Right atrium auricular region (tissue), 2 donors: ENCODE results near the gene TWF1. TPM values are rescaled to one million over a fixed set of nuclear protein-coding genes. Genes with fewer than 3 reads are reported as not detected.
A peak's percentile ranks its signal among the peaks of the same experiment; 100 is the strongest.
"Not testable (repeated sequence)": the region's sequence is repeated elsewhere in the genome, so short reads cannot be mapped to it uniquely, and the experiment has no call there.

Experiments used
- DNase-seq: peaks from one replicate; pipeline ENCODE4 v3.0.0-alpha.2; 2019; ENCODE audit warnings: low spot score
- H3K27ac ChIP-seq, 2 donors: fragments of 200-600 bp; sonication (generic); 1 replicate in 1 of 2; 2 replicates in 1 of 2; pipeline ENCODE4 v1.5.1; 2016 to 2019
- H3K27me3 ChIP-seq, 2 donors: fragments of 200-600 bp; sonication (generic); one replicate each; pipeline versions ENCODE4 v1.5.1 to v1.6.0; 2017 to 2019
- H3K36me3 ChIP-seq: fragments of 200-600 bp; sonication (generic); one replicate; pipeline ENCODE4 v1.5.1; 2016
- H3K4me1 ChIP-seq, 2 donors: fragments of 200-600 bp; sonication (generic); one replicate each; pipeline versions ENCODE4 v1.5.1 to v1.6.0; 2017 to 2019
- H3K4me3 ChIP-seq, 2 donors: fragments of 200-600 bp; sonication (generic); 1 replicate in 1 of 2; 2 replicates in 1 of 2; pipeline ENCODE4 v1.5.1; 2017 to 2019; ENCODE audit warnings: mild to moderate bottlenecking in 1 of 2, moderate library complexity in 1 of 2
- H3K9me3 ChIP-seq, 2 donors: fragments of 200-600 bp; sonication (generic); one replicate each; pipeline ENCODE4 v1.5.1; 2019
- total RNA-seq, 2 donors: library from RNA; depleted of rRNA; stranded (reverse); fragments of >200 nt; gene quantifications; one replicate each; pipeline ENCODE4 v1.1.0, GENCODE V29; 2016
- TF ChIP-seq, protein P1 (sequence below), 2 donors: fragments of 200-600 bp; sonication (generic); IDR thresholded peaks; one replicate each; pipeline ENCODE4 v1.5.1; 2019; ENCODE audit warnings: antibody characterized with exemption in 2 of 2

TWF1 gene
- total RNA-seq: 10 to 100 TPM; 18.0 to 19.0 TPM

- peak within 1 kb of the TSS; percentile 94 to 96 for H3K27ac ChIP-seq
- H3K4me3 ChIP-seq: peak within 1 kb of the TSS; percentile 95 to 98
- TF ChIP-seq, protein P1, sequence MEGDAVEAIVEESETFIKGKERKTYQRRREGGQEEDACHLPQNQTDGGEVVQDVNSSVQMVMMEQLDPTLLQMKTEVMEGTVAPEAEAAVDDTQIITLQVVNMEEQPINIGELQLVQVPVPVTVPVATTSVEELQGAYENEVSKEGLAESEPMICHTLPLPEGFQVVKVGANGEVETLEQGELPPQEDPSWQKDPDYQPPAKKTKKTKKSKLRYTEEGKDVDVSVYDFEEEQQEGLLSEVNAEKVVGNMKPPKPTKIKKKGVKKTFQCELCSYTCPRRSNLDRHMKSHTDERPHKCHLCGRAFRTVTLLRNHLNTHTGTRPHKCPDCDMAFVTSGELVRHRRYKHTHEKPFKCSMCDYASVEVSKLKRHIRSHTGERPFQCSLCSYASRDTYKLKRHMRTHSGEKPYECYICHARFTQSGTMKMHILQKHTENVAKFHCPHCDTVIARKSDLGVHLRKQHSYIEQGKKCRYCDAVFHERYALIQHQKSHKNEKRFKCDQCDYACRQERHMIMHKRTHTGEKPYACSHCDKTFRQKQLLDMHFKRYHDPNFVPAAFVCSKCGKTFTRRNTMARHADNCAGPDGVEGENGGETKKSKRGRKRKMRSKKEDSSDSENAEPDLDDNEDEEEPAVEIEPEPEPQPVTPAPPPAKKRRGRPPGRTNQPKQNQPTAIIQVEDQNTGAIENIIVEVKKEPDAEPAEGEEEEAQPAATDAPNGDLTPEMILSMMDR (IDR thresholded peaks at IDR 0.05): peak in 1 of 2 donors; percentile 43
- peaks cover 11% of the 10 kb centered on the region for H3K36me3 ChIP-seq
- H3K9me3 ChIP-seq: no peaks in the 10 kb centered on the region
- H3K4me1 ChIP-seq: peaks cover 0 to 33% of the 10 kb centered on the region in 2 donors
- H3K27me3 ChIP-seq: no peaks in the 10 kb centered on the region
- peak; percentile 85 for DNase-seq
These were observed at the start of gene TWF1 for GRCh38 chr12:43805860-43806736. TSS of gene TWF1 (minus strand) at chr12:43806317. CDS start at chr12:43806245, 72 bp downstream.

GRCh38 chr12:43852744-43853143 lies 46.6 kb upstream of the TWF1 start:
- Histone ChIP-seq H3K4me3 (no peak overlapping the region), H3K9me3 (no peaks in the 10 kb centered on the region), H3K4me1 (peaks cover 0 to under 1% of the 10 kb centered on the region in 2 donors)

DNA sequence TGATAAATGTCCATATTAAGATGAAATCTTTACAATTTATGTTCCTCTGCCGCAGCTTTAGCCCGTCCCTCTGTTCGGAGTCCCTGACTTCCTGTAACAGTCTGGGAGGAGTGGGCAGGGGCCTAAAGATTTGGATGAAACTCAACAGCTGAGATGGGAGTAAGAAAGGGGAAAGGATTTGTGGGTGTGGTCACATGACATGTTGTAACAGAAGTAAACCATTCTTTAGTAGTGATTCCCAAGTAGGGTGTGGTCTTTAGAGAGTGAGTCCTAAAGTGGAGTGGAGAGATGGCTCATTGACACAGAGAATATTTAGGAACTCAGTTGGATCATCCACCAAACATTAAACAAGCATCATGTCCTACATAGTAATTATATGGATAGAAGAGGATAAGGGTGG lies 42.7 kb upstream of the TWF1 start:
- Histone ChIP-seq H3K4me1 (no peaks in the 10 kb centered on the region), H3K27ac (no peak overlapping the region), H3K27me3 (no peaks in the 10 kb centered on the region), H3K4me3 (no peak overlapping the region), H3K36me3 (peaks cover 9% of the 10 kb centered on the region), H3K9me3 (no peaks in the 10 kb centered on the region)
- TF ChIP-seq, protein P1 (IDR thresholded peaks at IDR 0.05): no peak
- DNase-seq: no peak

More at GRCh38 chr12:43852744-43853143, 46.6 kb upstream of the TWF1 start:
- no peak for DNase-seq
- H3K36me3 ChIP-seq: no peaks in the 10 kb centered on the region
- no peak overlapping the region for H3K27ac ChIP-seq
- TF ChIP-seq, protein P1 (IDR thresholded peaks at IDR 0.05): no peak
- H3K27me3 ChIP-seq: no peaks in the 10 kb centered on the region

- TF ChIP-seq, protein P1 (IDR thresholded peaks at IDR 0.05): no peak
- Histone ChIP-seq H3K9me3 (no peaks in the 10 kb centered on the region), H3K27ac (no peak overlapping the region), H3K4me3 (no peak overlapping the region), H3K36me3 (peaks cover 9% of the 10 kb centered on the region), H3K27me3 (no peaks in the 10 kb centered on the region), H3K4me1 (no peaks in the 10 kb centered on the region)
- no peak for DNase-seq
These were observed 42.0 kb upstream of the TWF1 start for GRCh38 chr12:43848226-43848507.

- H3K4me3 ChIP-seq, H3K4me1 ChIP-seq, H3K36me3 ChIP-seq, H3K27ac ChIP-seq, H3K9me3 ChIP-seq, DNase-seq, H3K27me3 ChIP-seq: not testable (repeated sequence)
These were observed 41.5 kb upstream of the TWF1 start for GRCh38 chr12:43847425-43848225.

GRCh38 chr12:43842259-43842658 lies 36.1 kb upstream of the TWF1 start:
- TF ChIP-seq, protein P1 (IDR thresholded peaks at IDR 0.05): no peak
- Histone ChIP-seq H3K27me3 (no peaks in the 10 kb centered on the region), H3K27ac (no peak overlapping the region), H3K9me3 (no peaks in the 10 kb centered on the region), H3K36me3 (peaks cover 9% of the 10 kb centered on the region), H3K4me1 (no peaks in the 10 kb centered on the region), H3K4me3 (no peak overlapping the region)
- DNase-seq: no peak
